Measurements from ENCODE around the gene RASSF5. TPM values are rescaled to one million over a fixed set of nuclear protein-coding genes. Genes with fewer than 3 reads are reported as not detected.

The RASSF5 gene
- total and polyA plus RNA-seq, 10 of the 15 experiments (the other 5 are each of a cell fraction or from before 2014, with no cell fraction given) = 14.0 to 89.6 (median 68.9) TPM

GRCh38 chr1:206503591-206504362, 3.6 kb upstream of the RASSF5 start (continued):
- TF ChIP-seq ETV6 (conservative IDR thresholded peaks at IDR 0.05 in 1 of 2, IDR thresholded peaks at IDR 0.05 in 1 of 2; ENCODE audit: borderline replicate concordance in 1 of 2, low read depth in 1 of 2) (peak in 1 of 2 experiments; percentile 89; a peak in 2 of 4 replicates), IKZF1 (conservative IDR thresholded peaks at IDR 0.05) (peak; percentile 98), BACH1 (IDR thresholded peaks at IDR 0.05; ENCODE audit: borderline replicate concordance) (no peak), TCF7 (IDR thresholded peaks at IDR 0.05; ENCODE audit: borderline replicate concordance) (peak; percentile 26; the same call in 1 of the 2 replicates), EGR1 (IDR thresholded peaks at IDR 0.05; ENCODE audit: borderline replicate concordance in 1 of 2, low read depth in 2 of 2, low read length in 2 of 2) (peak in 1 of 2 experiments; percentile 70; a peak in 1 of 3 replicates), MYC (IDR thresholded peaks at IDR 0.05; ENCODE audit: insufficient read depth, insufficient read length, insufficient replicate concordance, low read length, severe bottlenecking) (no peak), STAT3 (IDR thresholded peaks at IDR 0.05; ENCODE audit: low read depth, low read length) (no peak), CREB1 (IDR thresholded peaks at IDR 0.05; ENCODE audit: low read depth) (peak; percentile 74), PAX8 (IDR thresholded peaks at IDR 0.05) (no peak), NFIC (IDR thresholded peaks at IDR 0.05; ENCODE audit: low read depth, low read length) (peak; percentile 94), TBL1XR1 (IDR thresholded peaks at IDR 0.05; ENCODE audit: low read depth, low read length) (no peak; the same call in 1 of the 2 replicates), ASH2L (IDR thresholded peaks at IDR 0.05; ENCODE audit: borderline replicate concordance, low read depth) (no peak), HDAC6 (IDR thresholded peaks at IDR 0.05; ENCODE audit: unreplicated experiment) (no peak), ZNF384 (IDR thresholded peaks at IDR 0.05; ENCODE audit: borderline replicate concordance, low read depth, low read length) (peak; percentile 29; the same call in 1 of the 2 replicates), NR2F1 (conservative IDR thresholded peaks at IDR 0.05) (0 out of 2 replicates have a peak, but pooled peaks have one; percentile 48), HCFC1 (IDR thresholded peaks at IDR 0.05; ENCODE audit: low read length) (no peak), CHD2 (IDR thresholded peaks at IDR 0.05; ENCODE audit: borderline replicate concordance, low read depth, low read length) (no peak), NR2C2 (IDR thresholded peaks at IDR 0.05; ENCODE audit: borderline replicate concordance, control insufficient read depth, insufficient read length, low read depth) (no peak), RELA (IDR thresholded peaks at IDR 0.05; ENCODE audit: borderline replicate concordance, partially characterized antibody) (no peak), DPF2 (IDR thresholded peaks at IDR 0.05) (peak; percentile 87), BCLAF1 (IDR thresholded peaks at IDR 0.05) (no peak), GATAD2B (conservative IDR thresholded peaks at IDR 0.05; ENCODE audit: low read depth) (peak; percentile 90), CBFB (IDR thresholded peaks at IDR 0.05; ENCODE audit: low read depth) (peak; percentile 76), YY1 (IDR thresholded peaks at IDR 0.05; ENCODE audit: low read depth, low read length) (0 out of 2 replicates have a peak, but pooled peaks have one; percentile 49), EED (IDR thresholded peaks at IDR 0.05; ENCODE audit: low read depth) (peak; percentile 97), HSF1 (IDR thresholded peaks at IDR 0.05; ENCODE audit: low read depth, low read length) (no peak), RAD51 (IDR thresholded peaks at IDR 0.05) (peak; percentile 26; the same call in 1 of the 2 replicates), SPI1 (IDR thresholded peaks at IDR 0.05; ENCODE audit: borderline replicate concordance, insufficient read depth, low read depth, low read length) (no peak)
